HG03354 (cell line): ENCODE results near the gene SLC13A4.
A peak's percentile ranks its signal among the peaks of the same experiment; 100 is the strongest.

Experiments used
- ATAC-seq: cut with Tn5 transposase; IDR thresholded peaks from one replicate; pipeline ENCODE4 v1.9.1; 2021; ENCODE audit warnings: mild to moderate bottlenecking; ENCODE audit not compliant: unreplicated experiment, poor library complexity, severe bottlenecking

The SLC13A4 gene

DNA sequence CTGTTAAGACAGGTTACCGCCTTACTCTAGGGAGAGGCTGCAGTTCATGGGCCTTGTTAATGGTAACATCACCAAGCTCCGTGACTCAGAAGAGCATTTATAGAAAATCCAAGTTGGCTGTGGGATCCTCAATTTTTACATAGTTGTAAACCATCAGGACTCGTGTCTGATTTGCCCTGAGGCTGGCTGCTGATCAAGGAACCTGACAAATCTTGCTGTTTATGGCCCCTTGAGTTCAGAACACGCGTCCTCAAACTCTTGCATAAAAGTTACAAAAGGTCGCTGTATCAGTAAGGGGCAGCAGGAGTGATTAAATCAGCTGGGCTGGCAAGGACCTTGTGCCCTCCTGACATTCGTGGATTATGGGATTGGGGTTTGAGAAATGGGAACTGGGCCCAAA, 4.6 kb downstream of the SLC13A4 start:
- no peak for ATAC-seq

DNA sequence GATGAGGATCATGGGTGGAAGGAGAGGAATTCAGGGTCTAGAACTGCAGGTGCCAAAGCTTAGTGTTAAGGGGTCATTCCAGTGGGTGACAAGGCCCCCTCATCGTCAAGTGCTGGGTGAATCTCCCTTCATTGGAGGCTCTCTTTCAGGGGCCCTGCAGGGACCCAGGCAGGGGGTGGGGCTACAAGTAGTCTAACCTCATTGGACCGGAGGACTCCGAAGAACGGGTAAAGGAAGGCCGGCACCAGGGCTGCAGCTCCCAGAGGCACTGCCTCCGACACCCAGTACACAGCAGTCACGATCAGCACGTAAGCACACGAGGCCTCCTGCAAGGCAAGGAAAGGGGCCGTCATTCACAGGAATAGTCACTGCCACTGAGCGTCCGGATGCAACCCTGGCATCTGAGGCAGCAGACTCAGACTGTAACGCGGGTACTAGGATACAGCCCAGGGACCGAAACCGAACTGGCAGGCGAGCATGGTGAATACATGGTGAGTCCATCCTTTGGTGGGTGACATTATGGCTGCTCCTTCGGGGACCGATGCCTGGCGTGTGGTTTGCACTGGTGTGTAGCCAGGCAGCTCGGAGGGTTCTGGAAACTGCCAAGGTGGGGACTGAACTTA, 6.7 kb downstream of the SLC13A4 start:
- ATAC-seq, result no peak

DNA sequence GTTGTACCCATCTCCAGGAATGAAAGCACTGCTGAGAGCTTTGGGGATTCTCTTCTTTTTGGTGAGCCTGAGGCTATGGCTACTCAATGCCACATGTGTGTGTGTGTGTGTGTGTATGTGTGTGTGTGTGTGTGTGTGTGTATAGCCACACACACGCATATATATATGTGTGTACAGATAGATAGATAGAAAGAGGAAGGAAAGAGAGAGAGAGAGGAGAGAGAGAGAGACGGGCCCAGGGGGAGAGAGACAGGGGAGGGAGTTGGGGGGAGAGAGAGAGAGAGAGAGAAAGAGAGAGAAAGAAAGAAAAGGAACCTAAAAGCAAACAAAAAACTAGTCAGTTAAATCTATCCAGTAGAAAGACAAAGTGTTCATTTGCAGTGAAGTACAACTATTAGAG, 8.3 kb downstream of the SLC13A4 start:
- no peak for ATAC-seq

DNA sequence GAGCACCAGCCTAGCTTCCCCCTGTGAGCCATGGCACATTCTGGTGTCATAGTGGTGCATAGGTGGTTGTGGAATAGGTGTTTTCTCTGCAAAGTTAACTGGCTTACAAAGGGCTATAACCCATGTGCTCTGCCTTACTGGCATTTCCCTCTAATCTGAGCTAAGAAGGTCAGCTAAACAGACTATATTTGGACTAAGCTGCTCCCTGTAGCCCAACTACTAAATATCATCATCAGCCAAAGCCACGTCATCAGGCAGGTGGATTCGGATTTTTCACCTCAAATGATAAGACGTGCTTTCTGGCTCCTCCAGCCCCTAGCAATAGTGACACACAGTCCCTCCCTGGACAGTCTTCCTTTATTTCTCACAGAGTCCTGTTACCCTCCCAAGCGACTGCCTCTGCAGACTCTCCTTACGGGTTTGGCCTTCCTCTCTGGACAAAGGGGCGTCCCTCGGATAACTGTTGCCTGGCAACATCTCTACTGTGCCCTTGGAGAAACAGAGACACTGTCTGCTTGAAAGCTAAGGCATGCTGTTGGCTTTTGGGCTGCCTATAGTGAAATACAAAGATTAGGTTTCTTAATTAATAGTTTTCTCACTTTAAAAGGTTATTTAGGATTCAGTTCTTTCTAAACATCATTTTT, 9.1 kb downstream of the SLC13A4 start:
- no peak for ATAC-seq

DNA sequence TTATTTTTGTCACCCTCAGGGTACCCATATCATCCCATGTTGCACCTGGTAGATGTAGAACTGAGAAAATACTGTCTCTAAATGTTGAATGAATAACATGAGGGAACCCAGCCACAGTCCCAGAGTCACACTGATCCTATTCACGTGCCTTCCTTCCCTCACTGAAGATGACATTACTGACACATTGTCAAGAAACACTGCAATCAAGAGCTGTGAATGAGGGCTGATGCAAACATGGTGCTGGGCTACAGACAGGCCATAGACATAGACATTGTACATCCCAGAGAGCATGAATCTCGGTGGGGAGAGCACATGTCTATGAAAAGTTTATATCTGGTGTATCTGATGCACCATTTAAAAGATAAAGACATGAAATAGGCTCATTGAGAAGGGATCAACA, 9.8 kb downstream of the SLC13A4 start:
- no peak for ATAC-seq

DNA sequence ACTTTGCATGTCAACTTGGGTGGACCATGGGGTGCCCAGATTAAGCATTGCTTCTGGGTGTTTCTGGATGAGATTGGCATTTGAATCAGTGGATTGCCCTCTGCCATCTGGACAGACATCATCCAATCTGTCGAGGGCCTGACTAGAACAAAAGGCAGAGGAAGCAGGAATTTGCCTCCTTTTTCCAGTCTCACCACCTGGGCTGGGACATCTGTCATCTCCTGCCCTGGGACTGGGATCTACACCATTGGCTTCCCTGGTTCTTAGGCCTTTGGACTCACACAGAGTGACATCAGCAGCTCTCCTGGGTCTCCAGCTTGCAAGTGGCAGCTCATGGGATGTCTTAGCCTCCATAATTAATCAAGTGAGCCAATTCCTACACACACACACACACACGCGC, 10.3 kb downstream of the SLC13A4 start:
- no peak for ATAC-seq

DNA sequence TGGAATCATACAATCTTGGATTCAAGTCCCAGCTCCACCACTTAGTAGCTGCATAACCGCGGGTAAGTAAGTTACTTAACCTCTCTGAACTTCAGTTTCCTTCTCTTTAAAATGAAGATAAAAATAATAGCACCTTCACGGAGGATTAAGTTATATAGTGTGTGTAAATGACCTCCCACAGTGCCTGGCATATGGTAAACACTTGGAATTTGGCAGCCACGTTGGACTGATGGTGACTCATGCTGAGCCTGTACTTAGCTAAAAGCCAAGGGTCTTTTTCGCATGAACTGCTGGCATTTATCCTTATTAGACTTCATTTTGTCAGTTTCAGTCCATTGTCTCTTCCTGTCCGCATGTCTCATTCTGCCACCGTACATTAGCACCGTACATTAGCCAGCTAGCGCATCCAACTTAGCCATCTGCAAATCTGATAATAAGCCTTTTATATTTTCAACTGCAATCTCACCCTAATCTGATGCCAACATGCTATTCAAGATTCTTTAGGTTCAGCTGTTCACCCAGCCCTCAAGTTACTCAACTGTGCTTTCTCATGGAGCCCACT, 11.2 kb downstream of the SLC13A4 start:
- no peak for ATAC-seq

DNA sequence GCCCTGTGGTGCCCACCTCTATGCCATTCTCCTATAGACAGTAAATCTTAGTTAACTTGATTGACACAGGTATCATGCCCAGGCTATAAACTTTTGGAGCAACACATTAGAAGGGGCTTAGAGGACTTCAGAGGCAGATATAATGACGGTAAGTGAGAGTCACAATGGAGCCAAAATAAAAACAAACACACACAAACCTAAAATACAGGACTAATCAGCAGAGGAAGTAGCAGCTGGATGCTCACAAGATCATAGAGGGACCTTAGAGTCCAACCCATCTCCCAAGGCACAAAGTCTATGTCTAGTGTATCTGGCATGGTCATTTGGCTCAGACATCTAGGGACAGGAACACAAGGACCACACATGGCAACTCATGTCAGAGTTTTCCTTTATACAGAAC, 12.3 kb downstream of the SLC13A4 start:
- ATAC-seq, result no peak

DNA sequence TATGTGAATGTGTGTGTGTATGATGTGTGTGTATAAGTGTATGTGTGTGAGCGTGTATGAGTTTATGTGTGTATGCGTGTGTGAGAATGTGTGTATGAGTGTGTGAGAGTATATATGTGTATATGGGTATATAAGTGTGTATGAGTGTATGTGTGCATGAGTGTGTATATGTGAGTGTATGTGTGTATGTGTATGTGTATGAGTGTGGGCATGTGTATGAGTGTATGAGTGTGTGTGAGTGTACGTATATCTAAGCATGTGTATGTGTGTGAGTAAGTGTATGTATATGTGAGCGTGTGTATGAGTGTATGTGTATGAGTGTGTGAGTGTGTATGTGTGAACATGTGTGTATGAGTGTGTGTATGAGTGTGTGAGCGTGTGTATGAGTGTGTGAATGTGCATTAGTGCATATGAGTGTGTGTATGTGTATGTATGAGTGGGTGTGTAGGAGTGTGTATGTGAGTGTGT, 12.9 kb downstream of the SLC13A4 start:
- ATAC-seq, result no peak

DNA sequence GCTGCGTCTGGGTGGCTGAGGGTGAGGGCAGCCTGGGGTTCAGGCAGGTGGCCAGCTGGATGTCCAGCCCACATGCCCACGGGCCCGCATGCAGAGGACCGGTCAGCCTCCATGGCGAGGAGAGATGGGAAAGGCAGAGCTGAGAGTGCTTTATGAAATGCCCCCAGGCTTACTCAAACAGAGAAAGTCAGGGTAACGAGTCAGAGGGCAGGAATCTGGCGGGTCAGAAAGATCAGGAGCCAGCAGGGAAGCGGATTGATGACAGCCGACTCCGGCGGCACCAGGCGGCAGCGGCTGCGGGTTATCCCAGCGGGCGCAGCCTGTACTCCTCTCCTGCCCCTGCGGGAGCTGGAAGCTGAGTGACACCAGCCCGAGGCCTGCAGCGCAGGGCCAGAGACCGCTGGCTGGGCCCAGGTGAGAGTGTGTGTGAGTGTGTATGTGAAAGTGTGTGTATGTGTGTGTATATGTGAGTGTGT, 13.4 kb downstream of the SLC13A4 start:
- ATAC-seq, result no peak

DNA sequence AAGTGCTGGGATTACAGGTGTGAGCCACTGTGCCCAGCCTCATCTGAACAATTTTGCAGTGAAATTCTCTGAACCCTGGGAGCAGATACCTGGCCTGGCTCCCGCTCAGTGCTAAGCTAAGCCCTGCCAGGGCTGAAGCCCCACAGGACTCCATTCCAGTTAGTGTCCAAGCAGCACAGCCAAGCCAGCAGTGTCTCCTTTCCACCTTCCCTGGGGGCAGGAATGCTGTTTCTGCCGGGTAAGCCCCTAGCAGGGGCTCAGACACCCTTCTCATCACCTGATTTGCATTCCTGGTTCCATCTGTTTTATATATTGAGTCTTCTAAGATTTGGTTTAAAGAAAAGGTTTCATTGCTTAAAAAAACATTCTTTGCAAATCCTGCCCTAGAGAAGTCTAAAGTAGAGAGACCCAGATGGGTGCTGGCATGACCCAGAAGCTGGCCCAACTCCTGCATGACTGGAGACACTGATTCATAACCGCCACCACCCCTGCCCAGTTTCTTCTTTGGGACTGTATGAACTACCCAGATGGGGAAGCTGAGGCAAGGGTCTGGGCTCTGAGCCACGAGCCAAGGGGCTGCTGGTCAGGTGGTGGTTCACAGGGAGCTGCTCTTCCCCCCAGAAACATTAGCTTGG, 14.0 kb downstream of the SLC13A4 start:
- ATAC-seq, result no peak

DNA sequence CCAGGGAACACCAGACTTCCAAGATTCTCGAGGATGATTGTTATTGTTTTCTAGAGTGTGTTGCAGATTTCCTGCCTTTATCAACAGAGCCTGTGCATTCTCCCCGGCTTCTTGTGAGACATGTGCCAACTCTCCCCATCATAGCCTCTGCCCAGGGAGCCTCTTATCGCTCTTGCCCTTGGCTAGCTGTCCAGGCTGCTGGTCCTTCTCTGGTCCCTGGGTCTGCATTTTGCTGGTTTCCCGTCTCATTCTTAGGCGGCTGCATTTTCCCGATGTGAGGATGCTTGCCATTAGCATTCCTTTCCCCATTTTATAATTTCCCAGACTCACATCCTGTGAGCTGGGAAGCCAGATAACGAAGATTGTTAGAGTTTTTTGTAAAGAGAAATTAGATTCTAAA, 15.2 kb downstream of the SLC13A4 start:
- ATAC-seq, result no peak

DNA sequence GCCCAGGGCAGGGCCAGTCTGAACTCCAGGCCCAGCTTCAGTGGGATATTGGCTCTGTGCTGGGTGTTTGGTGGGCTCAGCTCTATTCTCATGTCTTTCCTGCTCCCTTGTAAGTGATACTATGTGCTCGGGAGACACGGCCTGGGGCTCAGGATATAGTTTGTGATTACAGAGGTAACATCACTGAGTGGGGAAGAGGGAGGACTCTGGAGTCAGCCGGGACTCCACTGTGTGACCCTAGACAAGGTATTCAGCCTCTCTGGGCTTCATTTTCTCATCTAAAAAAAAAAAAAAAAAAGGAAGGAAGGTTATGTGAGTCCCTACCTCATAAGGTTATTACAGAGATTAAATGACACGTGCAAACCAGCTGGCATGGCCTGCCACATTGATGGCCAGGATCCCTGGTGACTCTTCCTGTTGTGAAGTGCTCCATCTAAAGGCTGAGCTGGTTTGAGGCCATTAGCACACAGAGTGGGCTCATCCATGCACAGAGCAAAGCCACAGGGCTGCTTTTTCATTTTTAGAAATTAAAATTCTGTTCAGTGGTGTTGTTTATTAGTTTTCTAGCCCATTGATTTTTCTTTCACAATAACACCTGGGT, 15.7 kb downstream of the SLC13A4 start:
- ATAC-seq, result no peak

DNA sequence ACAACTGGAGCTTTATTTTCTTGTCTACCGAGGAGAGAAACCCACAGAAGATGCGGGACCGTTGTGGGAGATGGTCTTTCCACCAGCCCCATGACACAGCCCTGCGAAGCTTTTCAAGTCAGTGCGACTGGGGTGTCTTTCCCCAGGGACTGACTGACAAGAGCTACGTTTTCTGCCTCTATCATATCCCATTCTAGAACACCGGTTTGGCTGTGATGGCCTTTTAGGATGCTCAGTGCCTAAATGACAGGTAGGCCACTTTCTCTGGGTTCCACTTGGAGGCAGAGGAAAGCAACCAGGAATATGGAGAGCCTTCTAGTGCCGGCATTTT, 16.9 kb downstream of the SLC13A4 start:
- ATAC-seq, result peak; percentile 18

DNA sequence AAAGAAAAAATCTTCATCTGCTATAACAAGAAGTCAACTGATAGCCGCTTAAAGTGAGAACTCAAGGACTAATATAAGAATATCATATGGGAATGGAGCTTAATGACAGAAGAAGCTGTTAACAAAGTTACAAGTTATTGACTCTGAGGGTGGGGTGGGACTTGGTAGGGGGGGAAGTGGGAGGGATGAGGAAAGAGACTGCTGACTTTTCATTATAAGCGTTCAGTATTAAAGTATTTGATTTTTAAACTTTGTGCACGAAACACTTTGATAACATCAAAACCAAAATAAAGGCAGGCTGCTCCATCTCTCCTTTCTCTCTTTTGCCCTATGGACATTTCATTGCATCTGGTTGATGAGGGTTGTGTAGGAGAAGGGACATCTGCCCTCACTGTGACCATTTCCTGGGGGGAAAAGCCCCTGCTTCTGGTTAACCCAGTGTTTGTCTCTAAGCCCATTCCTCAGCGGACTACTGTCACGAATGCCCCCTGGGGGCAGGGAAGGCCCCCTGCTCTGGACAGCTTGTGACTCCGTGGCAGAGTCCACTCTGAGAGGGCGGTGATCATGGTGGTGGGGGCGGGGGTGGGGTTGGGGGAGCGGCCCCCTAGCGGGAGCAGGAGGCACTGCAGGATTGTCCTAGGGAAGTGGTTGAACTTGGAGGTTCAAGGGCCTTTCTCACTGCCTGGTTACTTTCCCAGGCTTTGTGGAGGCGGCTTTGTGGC, 17.4 kb downstream of the SLC13A4 start:
- peak; percentile 55 for ATAC-seq

DNA sequence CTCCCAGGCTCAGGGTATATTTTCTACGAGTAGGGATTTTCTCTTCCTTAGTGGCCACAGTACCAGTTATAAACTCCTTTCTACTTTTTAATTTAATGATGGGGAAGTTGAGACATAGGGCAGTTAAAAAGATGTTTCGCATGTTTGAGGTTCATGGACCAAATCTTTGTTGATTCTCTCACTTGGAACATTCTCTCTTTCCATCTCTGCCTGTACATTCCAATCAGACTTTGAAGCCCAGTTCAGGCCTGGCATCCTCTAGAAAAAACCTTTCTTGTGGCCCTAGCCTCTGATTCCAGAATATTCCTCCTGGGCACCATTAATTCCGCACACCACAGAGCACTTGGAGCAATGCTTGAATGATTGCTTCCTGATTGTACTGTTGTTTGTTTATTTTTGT, 18.5 kb downstream of the SLC13A4 start:
- ATAC-seq, result no peak

DNA sequence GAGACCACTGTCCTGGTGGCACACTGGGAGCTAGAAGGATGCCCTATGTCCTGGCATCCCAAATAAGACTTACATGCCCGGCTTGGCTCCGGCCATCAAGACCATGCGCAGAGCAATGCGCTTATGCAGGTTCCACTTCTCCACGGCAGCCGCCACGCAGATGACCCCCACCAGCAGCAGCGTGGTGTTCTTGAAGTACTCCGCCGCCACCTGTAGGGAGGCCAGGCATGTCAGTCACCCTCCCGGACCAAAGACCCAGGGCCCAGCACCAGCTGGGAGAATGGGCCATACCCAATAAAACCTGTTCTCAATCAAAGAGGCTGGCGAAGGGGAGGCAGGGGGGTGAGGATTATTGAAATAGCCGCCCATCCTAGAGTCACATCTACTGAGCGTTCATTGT, 19.9 kb downstream of the SLC13A4 start:
- no peak for ATAC-seq

DNA sequence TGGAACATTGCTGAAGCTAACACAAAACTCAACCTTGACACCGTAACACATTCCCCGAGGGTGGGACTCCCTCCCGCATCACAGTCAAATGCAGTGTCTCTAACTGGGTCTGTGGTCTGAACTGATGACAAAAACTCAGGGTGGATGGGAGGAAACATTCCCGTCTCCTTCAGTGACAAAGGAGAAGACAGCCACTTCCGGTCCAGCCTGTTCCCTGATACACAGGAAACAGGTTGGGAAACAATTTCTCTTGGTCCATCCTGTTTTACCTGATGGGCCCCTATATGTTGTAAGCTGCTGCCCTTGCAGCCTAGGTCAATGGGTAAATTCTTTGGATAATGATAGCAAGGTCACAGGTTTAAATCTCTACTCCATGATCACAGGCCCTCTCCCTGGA, 20.4 kb downstream of the SLC13A4 start:
- ATAC-seq, result no peak

DNA sequence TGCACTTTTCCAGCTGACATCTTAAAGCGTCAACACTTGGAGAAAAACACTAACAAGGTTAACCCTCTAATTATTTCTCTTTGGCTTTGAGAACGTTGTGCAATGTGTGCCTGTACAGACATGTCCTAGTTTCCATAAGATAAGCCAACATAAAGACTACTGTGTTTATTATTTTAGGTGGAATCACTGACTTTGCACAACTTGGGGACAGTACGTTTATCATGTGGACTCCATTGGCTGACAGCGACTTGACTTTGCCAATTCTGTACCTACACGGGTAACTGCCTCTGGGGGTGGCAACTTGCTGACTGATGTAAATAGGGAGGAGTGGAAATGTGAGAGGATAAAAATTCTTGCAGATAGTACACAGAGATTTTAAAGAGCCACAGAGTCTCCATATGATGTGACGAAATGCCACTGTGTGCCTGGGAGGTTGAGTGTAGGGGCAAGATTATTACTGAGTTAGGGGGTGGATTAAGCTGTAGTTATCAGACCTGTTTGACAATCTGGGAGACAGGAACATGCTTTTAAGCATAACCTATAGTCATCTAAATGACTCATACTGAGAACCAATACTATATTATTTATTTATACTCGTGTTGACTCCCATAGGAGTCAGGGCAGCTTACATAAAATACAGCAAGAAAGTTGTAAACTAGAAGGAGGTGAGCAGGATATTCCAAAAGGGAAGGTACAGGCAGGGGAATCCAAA, 21.0 kb downstream of the SLC13A4 start:
- no peak for ATAC-seq
